GM23248 (cell line): Measurements from ENCODE around the gene THAP3.

Source experiments
- EZH2 ChIP-seq: fragments of 200-600 bp; sonication (generic); IDR thresholded peaks from 2 replicates; pipeline ENCODE4 v1.6.1; 2018; ENCODE audit warnings: antibody characterized with exemption, mild to moderate bottlenecking; ENCODE audit not compliant: insufficient read depth, poor library complexity, severe bottlenecking
- EZH2phosphoT487 ChIP-seq: fragments of 200-600 bp; sonication (generic); IDR thresholded peaks from 2 replicates; pipeline ENCODE4 v1.6.1; 2018; ENCODE audit warnings: antibody characterized with exemption, moderate library complexity, mild to moderate bottlenecking, low read depth; ENCODE audit not compliant: insufficient read depth

DNA sequence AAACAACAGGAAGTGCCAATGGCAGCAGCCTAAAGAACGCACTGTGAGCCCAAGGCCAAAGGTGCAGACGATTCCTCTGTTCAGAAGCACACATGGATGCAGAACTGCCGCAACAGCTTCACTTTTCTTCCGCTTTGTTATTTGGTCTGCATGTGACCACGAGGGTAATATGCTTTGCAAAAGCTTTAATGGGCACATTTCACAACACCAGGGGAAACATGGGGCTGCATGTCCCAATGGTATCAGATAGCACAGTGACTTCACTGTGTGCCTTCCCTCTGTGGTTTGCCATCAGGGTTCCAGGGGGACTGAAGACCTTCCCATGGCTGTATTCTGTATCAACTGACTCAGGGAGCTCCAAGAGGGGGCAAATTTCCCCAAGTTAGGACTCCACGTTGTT lies 28.3 kb downstream of the THAP3 start:
- TF ChIP-seq EZH2 (no peak), EZH2phosphoT487 (no peak)
